MCF 10A (cell line): Measurements from ENCODE around the gene SDHB. TPM values are rescaled to one million over a fixed set of nuclear protein-coding genes. Genes with fewer than 3 reads are reported as not detected.

Experiments
- BruUV-seq: library from RNA; stranded (reverse); fragments of 400-500 nt; replicated peaks from 2 replicates; lab custom pipeline; 2021; lab: Mats Ljungman, UMichigan
- CTCF ChIA-PET: fragments of 300-600 bp; sonication (Branson Sonifier 250); formaldehyde crosslinking; extraction: SDS; loops from one replicate; lab custom pipeline; 2021; ENCODE audit warnings: antibody characterized with exemption, inconsistent platforms; lab: Yijun Ruan, JAX
- POLR2A ChIA-PET: fragments of 300-600, 350-650 bp; sonication (Branson Sonifier 250); formaldehyde crosslinking; extraction: SDS; loops from one replicate; lab custom pipeline; 2020; ENCODE audit warnings: antibody characterized with exemption, inconsistent platforms; lab: Yijun Ruan, JAX
- DNase-seq: peaks from one replicate; pipeline ENCODE4 v3.0.0-alpha.2; 2018; ENCODE audit not compliant: unreplicated experiment
- H3K27ac Mint-ChIP-seq: one replicate; pipeline ENCODE4 v1.8.0; 2022; ENCODE audit warnings: mild to moderate bottlenecking, low read depth, mixed read lengths; ENCODE audit not compliant: unreplicated experiment
- H3K27me3 Mint-ChIP-seq: one replicate; pipeline ENCODE4 v1.8.0; 2022; ENCODE audit warnings: mixed read lengths; ENCODE audit not compliant: insufficient read depth, unreplicated experiment
- H3K36me3 Mint-ChIP-seq: one replicate; pipeline ENCODE4 v1.8.0; 2022; ENCODE audit warnings: mild to moderate bottlenecking, moderate library complexity, mixed read lengths; ENCODE audit not compliant: insufficient read depth, unreplicated experiment
- H3K4me1 Mint-ChIP-seq: one replicate; pipeline ENCODE4 v1.8.0; 2022; ENCODE audit warnings: mixed read lengths; ENCODE audit not compliant: insufficient read depth, unreplicated experiment
- H3K4me3 Mint-ChIP-seq: one replicate; pipeline ENCODE4 v1.8.0; 2022; ENCODE audit warnings: mild to moderate bottlenecking, moderate library complexity, mixed read lengths; ENCODE audit not compliant: unreplicated experiment
- H3K9me3 Mint-ChIP-seq: one replicate; pipeline ENCODE4 v1.8.0; 2022; ENCODE audit warnings: mixed read lengths; ENCODE audit not compliant: unreplicated experiment
- CTCF ChIP-seq: fragments of 200-600 bp; IDR thresholded peaks from one replicate; pipeline ENCODE4 v1.8.0; 2022; ENCODE audit warnings: antibody characterized with exemption, mild to moderate bottlenecking; ENCODE audit not compliant: unreplicated experiment
- intact Hi-C: fragments of 100-400 bp; cut with micrococcal nuclease; formaldehyde crosslinking; loops from 2 replicates; pipeline ENCODE4 v1.14.1; 2022
- total RNA-seq: library from RNA; stranded (reverse); gene quantifications from 2 replicates; pipeline ENCODE4 v1.2.3, GENCODE V29; 2022

The SDHB gene
- total RNA-seq, 1 experiment from 2014 or later = 166 TPM

- intact Hi-C loops = no loop called here
- H3K4me3 Mint-ChIP-seq = no peak overlapping the region
- H3K36me3 Mint-ChIP-seq = peaks cover 11% of the 10 kb centered on the region
- no peak for TF ChIP-seq CTCF
- POLR2A ChIA-PET = interaction anchor here (1.0 to 1.4 kb wide), 2 partner anchors 11 to 14 kb away, joined by 3 to 4 read pairs; no protein-coding TSS in a partner anchor
- no peaks in the 10 kb centered on the region for H3K27me3 Mint-ChIP-seq
- no TSS peak for BruUV-seq
- no peak overlapping the region for H3K27ac Mint-ChIP-seq
- CTCF ChIA-PET = no interaction called here
- DNase-seq = no peak
- H3K9me3 Mint-ChIP-seq = no peaks in the 10 kb centered on the region
- H3K4me1 Mint-ChIP-seq = peaks cover 7% of the 10 kb centered on the region
These were observed 82.3 kb downstream of the SDHB start for GRCh38 chr1:16971341-16972188.

- H3K4me1 Mint-ChIP-seq = peaks cover 7% of the 10 kb centered on the region
- ChIA-PET CTCF (no interaction called here), POLR2A (interaction anchor here (0.8 kb wide), 2 partner anchors 10 to 76 kb away, joined by 3 to 4 read pairs; no protein-coding TSS in a partner anchor)
- no peak for DNase-seq
- no TSS peak for BruUV-seq
- intact Hi-C loops = no loop called here
- H3K9me3 Mint-ChIP-seq = no peaks in the 10 kb centered on the region
- no peak overlapping the region for H3K27ac Mint-ChIP-seq
- no peaks in the 10 kb centered on the region for H3K27me3 Mint-ChIP-seq
- H3K4me3 Mint-ChIP-seq = no peak overlapping the region
- TF ChIP-seq CTCF = no peak
- peaks cover 21% of the 10 kb centered on the region for H3K36me3 Mint-ChIP-seq
These were observed 83.5 kb downstream of the SDHB start for GRCh38 chr1:16970132-16970910.

- ChIA-PET POLR2A (interaction anchor here (0.8 kb wide), 2 partner anchors 9 to 76 kb away, joined by 3 to 4 read pairs; no protein-coding TSS in a partner anchor), CTCF (interaction anchor here (0.6 kb wide), 1 partner anchor 422 kb away, joined by 4 read pairs; no protein-coding TSS in a partner anchor)
- H3K4me1 Mint-ChIP-seq = peaks cover 7% of the 10 kb centered on the region
- no peak overlapping the region for H3K27ac Mint-ChIP-seq
- BruUV-seq = no TSS peak
- H3K36me3 Mint-ChIP-seq = peaks cover 24% of the 10 kb centered on the region
- no peak for DNase-seq
- no peaks in the 10 kb centered on the region for H3K27me3 Mint-ChIP-seq
- TF ChIP-seq CTCF = no peak
- intact Hi-C loops = no loop called here
- no peaks in the 10 kb centered on the region for H3K9me3 Mint-ChIP-seq
- no peak overlapping the region for H3K4me3 Mint-ChIP-seq
These were observed 84.2 kb downstream of the SDHB start for GRCh38 chr1:16969651-16970050.
